Kidney (tissue), 14 donors: Measurements from ENCODE around the gene HDAC10. TPM values are rescaled to one million over a fixed set of nuclear protein-coding genes. Genes with fewer than 3 reads are reported as not detected.
A peak's percentile ranks its signal among the peaks of the same experiment; 100 is the strongest.

ENCODE experiments used
- DNase-seq, 5 donors: peaks; one replicate each; pipeline ENCODE4 v3.0.0-alpha.2; 2013 to 2020
- FAIRE-seq: peaks from 2 replicates; lab custom pipeline; 2012; peaks lifted over from hg19 to GRCh38; lab: Jason Lieb, UNC
- H3K27ac ChIP-seq, 2 donors: one replicate each; pipeline ENCODE4 v1.7.0; 2013; ENCODE audit warnings: low read depth in 2 of 2, low read length in 2 of 2, inconsistent platforms in 1 of 2
- H3K27me3 ChIP-seq: one replicate; pipeline ENCODE4 v1.7.1; 2013; ENCODE audit warnings: low read length, inconsistent platforms; ENCODE audit not compliant: control insufficient read depth, insufficient read depth
- H3K36me3 ChIP-seq, 3 donors: one replicate each; pipeline versions ENCODE4 v1.7.0 to v1.7.1; 2013; ENCODE audit warnings: low read length in 3 of 3, control low read depth in 1 of 3, inconsistent platforms in 1 of 3; ENCODE audit not compliant: insufficient read depth in 3 of 3, control insufficient read depth in 2 of 3
- H3K4me1 ChIP-seq, 3 donors: one replicate each; pipeline versions ENCODE4 v1.7.0 to v1.7.1; 2013; ENCODE audit warnings: low read length in 3 of 3, inconsistent platforms in 1 of 3, low read depth in 1 of 3; ENCODE audit not compliant: control insufficient read depth in 2 of 3, insufficient read depth in 2 of 3
- H3K4me3 ChIP-seq, 3 donors: one replicate each; pipeline versions ENCODE4 v1.7.0 to v1.8.1; 2013; ENCODE audit warnings: low read length in 3 of 3, control low read depth in 1 of 3, inconsistent platforms in 1 of 3
- H3K9ac ChIP-seq, 3 donors: one replicate each; pipeline versions ENCODE4 v1.7.0 to v1.7.1; 2013; ENCODE audit warnings: low read length in 3 of 3, control low read depth in 1 of 3, inconsistent platforms in 1 of 3
- H3K9me3 ChIP-seq, 3 donors: one replicate each; pipeline versions ENCODE4 v1.7.0 to v1.7.1; 2013; ENCODE audit warnings: low read length in 3 of 3, control low read depth in 1 of 3, inconsistent platforms in 1 of 3; ENCODE audit not compliant: control insufficient read depth in 2 of 3, insufficient read depth in 1 of 3
- intact Hi-C: fragments of 100-400 bp; cut with DNase I; formaldehyde crosslinking; loops from one replicate; pipeline ENCODE4 v1.11.1; 2022
- polyA plus RNA-seq: library from polyadenylated mRNA; stranded (reverse); fragments of 350-450 nt; fragmentation: Illumina TruSeq; extraction: RNeasy Lipid Tissue Mini Kit (QIAGEN cat#74804); gene quantifications from one replicate; pipeline ENCODE4 v1.2.3, GENCODE V29; 2014; ENCODE audit warnings: low read depth, low replicate concordance; ENCODE audit not compliant: insufficient read depth
- total RNA-seq: library from RNA; stranded (reverse); fragmentation: NEBNext Ultra II Directional; extraction: Animal tissue kit (Norgen Biotek cat#: 25700); gene quantifications from one replicate; pipeline ENCODE4 v1.2.1, GENCODE V29; 2021
- TF ChIP-seq, protein P1 (sequence below): IDR thresholded peaks from 3 replicates; pipeline ENCODE4 v1.5.1; 2012; ENCODE audit warnings: mild to moderate bottlenecking, moderate library complexity, borderline replicate concordance; ENCODE audit not compliant: insufficient read depth; ENCODE audit errors: extremely low read depth
- donor health status: control.
- donor health status: control.
- donor health status: control.
- donor health status: control.
- donor health status: control.
- donor health status: DM: yes; HTN: yes; CAD: no.
- donor health status: Normal renal cell carcinoma (clear cell type).

The HDAC10 gene
- total and polyA plus RNA-seq, 2 donors from 2014 or later = 20.4 to 43.8 TPM

DNA sequence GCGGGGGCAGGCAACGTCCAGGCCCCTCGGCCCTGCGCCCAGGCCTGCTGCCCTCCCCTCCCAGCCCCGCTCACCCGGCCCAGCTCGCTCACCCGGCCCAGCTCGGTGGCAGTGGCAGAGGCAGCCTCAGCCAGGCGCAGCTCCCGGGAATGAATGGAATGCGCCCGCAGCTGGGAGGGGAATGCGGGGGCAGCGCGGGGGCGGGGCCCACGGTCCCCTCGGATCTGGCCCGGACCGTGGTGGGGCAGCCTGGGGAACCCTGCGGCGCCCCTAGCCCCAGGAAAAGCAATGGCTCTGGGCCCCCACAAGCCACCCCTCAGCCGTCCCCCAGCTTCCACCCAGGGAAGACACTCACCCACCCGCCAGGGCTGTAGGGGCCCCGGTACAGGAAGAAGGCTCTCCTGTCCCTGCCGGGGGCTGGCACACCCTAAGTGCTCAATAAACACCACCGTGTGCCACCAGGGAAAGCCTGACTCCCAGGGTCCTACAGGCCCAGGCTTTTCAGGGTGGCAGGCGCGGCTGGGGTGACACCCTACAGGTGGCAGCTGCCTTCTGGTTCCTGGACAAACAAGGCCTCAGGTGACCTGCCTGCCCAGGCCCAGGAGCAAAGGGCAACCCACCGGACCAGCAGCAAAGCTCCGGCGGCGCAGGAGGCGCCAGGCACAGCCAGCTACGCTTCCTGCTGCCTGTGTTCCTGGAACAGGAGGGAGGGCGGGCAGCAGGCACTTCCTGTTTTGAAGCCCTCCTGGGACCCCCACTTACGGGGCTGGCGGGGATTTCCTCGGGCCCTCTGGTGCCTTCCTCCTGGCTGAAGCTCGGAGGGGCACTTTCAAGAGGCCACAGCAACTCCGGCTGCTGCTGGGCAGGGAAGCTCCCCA lies 42.6 kb upstream of the HDAC10 start:
- Histone ChIP-seq H3K4me1 (peaks cover 0 to 69% (median 36%) of the 10 kb centered on the region in 3 donors), H3K27ac (peak overlapping the region; percentile 92 to 93), H3K36me3 (peaks cover 0 to 21% (median 13%) of the 10 kb centered on the region in 3 donors), H3K4me3 (peak overlapping the region in 1 of 3 donors; percentile 39), H3K9ac (peak overlapping the region in 2 of 3 donors; percentile 16 to 71), H3K9me3 (no peaks in the 10 kb centered on the region), H3K27me3 (no peaks in the 10 kb centered on the region)
- DNase-seq = peak; percentile 88 to 95 (median 90)
- FAIRE-seq = no peak
- TF ChIP-seq, protein P1, sequence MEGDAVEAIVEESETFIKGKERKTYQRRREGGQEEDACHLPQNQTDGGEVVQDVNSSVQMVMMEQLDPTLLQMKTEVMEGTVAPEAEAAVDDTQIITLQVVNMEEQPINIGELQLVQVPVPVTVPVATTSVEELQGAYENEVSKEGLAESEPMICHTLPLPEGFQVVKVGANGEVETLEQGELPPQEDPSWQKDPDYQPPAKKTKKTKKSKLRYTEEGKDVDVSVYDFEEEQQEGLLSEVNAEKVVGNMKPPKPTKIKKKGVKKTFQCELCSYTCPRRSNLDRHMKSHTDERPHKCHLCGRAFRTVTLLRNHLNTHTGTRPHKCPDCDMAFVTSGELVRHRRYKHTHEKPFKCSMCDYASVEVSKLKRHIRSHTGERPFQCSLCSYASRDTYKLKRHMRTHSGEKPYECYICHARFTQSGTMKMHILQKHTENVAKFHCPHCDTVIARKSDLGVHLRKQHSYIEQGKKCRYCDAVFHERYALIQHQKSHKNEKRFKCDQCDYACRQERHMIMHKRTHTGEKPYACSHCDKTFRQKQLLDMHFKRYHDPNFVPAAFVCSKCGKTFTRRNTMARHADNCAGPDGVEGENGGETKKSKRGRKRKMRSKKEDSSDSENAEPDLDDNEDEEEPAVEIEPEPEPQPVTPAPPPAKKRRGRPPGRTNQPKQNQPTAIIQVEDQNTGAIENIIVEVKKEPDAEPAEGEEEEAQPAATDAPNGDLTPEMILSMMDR = no peak
- intact Hi-C loops = no loop called here

DNA sequence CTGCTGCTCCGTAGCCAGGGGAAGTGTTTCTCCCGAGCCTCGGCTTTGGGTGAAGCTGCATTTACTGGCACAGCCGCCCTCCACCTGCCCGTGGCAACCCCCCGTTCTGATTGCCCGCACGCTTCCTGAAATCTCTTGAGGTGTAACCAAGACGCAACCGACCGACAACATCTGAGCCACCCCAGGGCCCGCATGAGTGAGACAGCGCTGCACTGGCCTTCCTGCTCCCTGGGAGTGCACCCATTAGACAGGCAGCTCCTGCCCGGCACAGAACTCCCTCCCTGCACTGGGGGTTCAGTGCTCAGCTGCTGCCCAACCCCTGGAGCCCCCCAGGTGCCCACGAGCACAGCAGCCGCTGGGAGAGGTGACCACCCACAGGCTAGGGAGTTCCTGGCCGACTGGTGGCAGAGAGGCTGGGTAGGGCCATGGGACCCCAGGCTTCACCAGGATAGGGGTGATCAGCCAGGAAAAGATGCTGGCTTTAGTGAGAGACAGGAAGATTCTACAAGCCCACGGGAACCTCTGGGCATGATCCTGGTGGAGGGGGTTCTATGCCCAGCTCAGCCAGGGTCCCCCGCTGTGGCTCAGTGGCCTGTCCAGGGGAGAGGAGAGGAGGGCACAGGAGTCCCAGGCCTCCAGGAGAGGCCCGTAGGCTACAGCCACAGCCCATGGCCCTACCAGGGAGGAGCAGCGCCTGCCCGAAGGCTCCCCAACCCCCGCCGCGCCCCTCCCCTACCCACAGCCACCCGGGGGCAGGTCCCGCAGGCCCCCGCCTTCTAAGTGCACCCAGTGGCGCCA lies 41.8 kb upstream of the HDAC10 start:
- Histone ChIP-seq H3K9ac (peak overlapping the region in 2 of 3 donors; percentile 54 to 65), H3K4me3 (peak overlapping the region in 1 of 3 donors; percentile 43), H3K27me3 (no peaks in the 10 kb centered on the region), H3K27ac (peak overlapping the region; percentile 92 to 93), H3K4me1 (peaks cover 0 to 62% (median 32%) of the 10 kb centered on the region in 3 donors), H3K9me3 (no peaks in the 10 kb centered on the region), H3K36me3 (peaks cover 0 to 30% (median 17%) of the 10 kb centered on the region in 3 donors)
- DNase-seq (peak in 1 of 5 donors; percentile 54), FAIRE-seq (no peak)
- intact Hi-C loops = no loop called here
- TF ChIP-seq, protein P1 = no peak

DNA sequence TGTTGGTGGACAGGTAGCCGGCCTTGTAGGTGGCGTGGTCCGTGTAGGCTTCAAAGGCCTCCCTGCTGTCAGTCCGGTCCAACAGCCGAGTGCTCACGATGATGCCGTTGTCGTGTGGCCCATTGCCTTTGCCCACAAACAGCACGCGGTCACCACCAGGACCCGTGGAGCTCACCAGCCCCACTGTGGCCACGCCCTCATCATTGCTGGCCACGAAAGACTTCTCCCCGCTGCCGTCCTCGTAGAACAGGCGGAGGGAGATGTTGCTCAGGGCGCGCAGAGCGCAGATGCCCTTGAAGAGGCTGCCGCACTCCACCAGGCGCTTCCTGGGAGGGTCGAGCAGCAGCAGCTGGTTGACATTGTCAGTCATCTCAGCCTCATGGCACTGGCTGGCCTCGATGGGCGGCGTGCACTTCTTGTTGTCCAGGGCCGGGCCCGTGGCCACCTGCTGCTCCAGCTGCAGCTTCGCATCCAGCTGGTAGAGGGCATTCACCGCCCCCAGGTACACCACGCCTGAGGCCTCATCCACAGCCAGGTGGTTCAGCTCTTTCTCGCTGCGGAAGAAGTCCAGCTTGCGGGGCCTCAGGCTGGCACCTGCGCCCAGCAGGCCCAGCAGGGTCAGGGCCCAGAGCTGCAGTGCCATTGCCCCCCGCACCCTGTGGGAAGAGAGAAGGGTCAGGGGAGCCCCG lies 39.0 kb upstream of the HDAC10 start:
- FAIRE-seq (no peak), DNase-seq (no peak)
- no peaks in the 10 kb centered on the region for H3K9me3 ChIP-seq
- H3K36me3 ChIP-seq = peaks cover 0 to 45% (median 23%) of the 10 kb centered on the region in 3 donors
- TF ChIP-seq, protein P1 = no peak
- intact Hi-C loops = no loop called here
- peaks cover 0 to 42% (median 9%) of the 10 kb centered on the region in 3 donors for H3K4me1 ChIP-seq
- H3K4me3 ChIP-seq = no peak overlapping the region
- no peak overlapping the region for H3K27ac ChIP-seq
- H3K9ac ChIP-seq = no peak overlapping the region
- H3K27me3 ChIP-seq = no peaks in the 10 kb centered on the region
